SK-N-SH treated with all-trans-retinoic acid at 6 μM for 48 hours (cell line): Measurements from ENCODE around the gene CHST12.
"Not testable (repeated sequence)": the region's sequence is repeated elsewhere in the genome, so short reads cannot be mapped to it uniquely, and the experiment has no call there.

Experiments
- TF ChIP-seq, protein P1 (sequence below): fragments of 250-450 bp; sonication (Bioruptor Pico); IDR thresholded peaks from 2 replicates; pipeline ENCODE4 v1.5.0; 2020; ENCODE audit warnings: mild to moderate bottlenecking, moderate library complexity
- TF ChIP-seq, protein P2 (sequence below): fragments of 250-450 bp; sonication (Bioruptor Pico); IDR thresholded peaks from 2 replicates; pipeline ENCODE4 v1.8.0; 2021; ENCODE audit warnings: low read depth, mild to moderate bottlenecking, moderate library complexity, borderline replicate concordance

GRCh38 chr7:2386122-2386521 lies 17.3 kb upstream of the CHST12 start:
- TF ChIP-seq, protein P1, sequence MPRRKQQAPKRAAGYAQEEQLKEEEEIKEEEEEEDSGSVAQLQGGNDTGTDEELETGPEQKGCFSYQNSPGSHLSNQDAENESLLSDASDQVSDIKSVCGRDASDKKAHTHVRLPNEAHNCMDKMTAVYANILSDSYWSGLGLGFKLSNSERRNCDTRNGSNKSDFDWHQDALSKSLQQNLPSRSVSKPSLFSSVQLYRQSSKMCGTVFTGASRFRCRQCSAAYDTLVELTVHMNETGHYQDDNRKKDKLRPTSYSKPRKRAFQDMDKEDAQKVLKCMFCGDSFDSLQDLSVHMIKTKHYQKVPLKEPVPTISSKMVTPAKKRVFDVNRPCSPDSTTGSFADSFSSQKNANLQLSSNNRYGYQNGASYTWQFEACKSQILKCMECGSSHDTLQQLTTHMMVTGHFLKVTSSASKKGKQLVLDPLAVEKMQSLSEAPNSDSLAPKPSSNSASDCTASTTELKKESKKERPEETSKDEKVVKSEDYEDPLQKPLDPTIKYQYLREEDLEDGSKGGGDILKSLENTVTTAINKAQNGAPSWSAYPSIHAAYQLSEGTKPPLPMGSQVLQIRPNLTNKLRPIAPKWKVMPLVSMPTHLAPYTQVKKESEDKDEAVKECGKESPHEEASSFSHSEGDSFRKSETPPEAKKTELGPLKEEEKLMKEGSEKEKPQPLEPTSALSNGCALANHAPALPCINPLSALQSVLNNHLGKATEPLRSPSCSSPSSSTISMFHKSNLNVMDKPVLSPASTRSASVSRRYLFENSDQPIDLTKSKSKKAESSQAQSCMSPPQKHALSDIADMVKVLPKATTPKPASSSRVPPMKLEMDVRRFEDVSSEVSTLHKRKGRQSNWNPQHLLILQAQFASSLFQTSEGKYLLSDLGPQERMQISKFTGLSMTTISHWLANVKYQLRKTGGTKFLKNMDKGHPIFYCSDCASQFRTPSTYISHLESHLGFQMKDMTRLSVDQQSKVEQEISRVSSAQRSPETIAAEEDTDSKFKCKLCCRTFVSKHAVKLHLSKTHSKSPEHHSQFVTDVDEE (CRISPR knock-in tag): not testable (repeated sequence)
- TF ChIP-seq, protein P2, sequence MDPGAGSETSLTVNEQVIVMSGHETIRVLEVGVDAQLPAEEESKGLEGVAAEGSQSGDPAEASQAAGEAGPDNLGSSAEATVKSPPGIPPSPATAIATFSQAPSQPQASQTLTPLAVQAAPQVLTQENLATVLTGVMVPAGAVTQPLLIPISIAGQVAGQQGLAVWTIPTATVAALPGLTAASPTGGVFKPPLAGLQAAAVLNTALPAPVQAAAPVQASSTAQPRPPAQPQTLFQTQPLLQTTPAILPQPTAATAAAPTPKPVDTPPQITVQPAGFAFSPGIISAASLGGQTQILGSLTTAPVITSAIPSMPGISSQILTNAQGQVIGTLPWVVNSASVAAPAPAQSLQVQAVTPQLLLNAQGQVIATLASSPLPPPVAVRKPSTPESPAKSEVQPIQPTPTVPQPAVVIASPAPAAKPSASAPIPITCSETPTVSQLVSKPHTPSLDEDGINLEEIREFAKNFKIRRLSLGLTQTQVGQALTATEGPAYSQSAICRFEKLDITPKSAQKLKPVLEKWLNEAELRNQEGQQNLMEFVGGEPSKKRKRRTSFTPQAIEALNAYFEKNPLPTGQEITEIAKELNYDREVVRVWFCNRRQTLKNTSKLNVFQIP (CRISPR knock-in tag): not testable (repeated sequence)
